ENCODE measurements around the gene TCF3.

DNA sequence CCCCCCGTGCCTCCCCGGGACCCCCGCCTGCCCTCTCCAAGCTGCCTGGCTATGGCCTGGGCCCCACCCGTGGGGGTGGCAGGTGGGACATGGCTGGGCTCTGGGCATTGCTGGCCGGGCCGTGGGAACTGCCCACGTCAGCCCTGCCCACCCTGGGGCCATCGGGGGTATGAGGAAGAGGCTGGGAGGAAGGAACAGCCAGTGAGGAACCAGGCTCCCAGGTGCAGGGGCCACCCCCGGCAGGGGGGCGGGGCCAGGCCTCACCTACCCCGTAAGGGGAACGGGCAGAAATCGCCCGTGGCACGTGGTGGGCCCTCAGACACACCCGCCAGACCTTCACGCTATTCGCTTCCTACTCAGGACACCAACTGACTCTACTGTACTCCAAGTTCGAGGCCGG, 22.4 kb downstream of the TCF3 start:
- TF ChIP-seq TAF1 (IDR thresholded peaks at IDR 0.05; ENCODE audit: borderline replicate concordance, low read depth, low read length) (no peak), POLR2A (IDR thresholded peaks at IDR 0.05; ENCODE audit: low read depth, low read length) (no peak), POLR2AphosphoS5 (IDR thresholded peaks at IDR 0.05; ENCODE audit: low read depth, low read length) (no peak)
